ENCODE data around the gene TMEM9B. TPM values are rescaled to one million over a fixed set of nuclear protein-coding genes. Genes with fewer than 3 reads are reported as not detected.

The TMEM9B gene
- total and polyA plus RNA-seq, 8 donors, result 12.8 to 39.4 (median 19.5) TPM

DNA sequence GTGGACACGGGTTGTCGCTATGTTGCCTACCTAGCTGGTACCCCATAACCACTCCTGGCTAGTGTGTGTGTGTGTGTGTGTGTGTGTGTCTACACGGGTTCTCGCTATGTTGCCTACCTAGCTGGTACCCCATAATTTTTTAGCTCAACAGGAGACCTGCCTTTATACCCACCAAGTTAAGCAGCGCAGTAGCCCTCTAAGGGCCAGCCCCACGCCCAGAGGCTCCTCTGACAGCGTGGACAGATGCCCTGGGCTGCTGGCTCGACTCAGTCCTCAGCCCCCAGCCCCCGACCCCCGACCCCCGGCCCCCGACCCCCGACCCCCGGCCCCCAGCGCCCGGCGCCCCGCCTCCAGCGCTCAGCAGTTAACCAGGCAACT, 53.6 kb downstream of the TMEM9B start:
- Histone ChIP-seq H3K27ac (no peak overlapping the region), H3K9me3 (no peaks in the 10 kb centered on the region), H3K27me3 (no peaks in the 10 kb centered on the region), H3K4me1 (peaks cover 0 to 5% (median 3%) of the 10 kb centered on the region in 3 donors), H3K4me3 (peak overlapping the region; percentile 61 to 98 (median 74)), H3K36me3 (no peaks in the 10 kb centered on the region)
- DNase-seq (no peak), ATAC-seq (peak in 3 of 4 donors; percentile 2 to 20 (median 3)), FAIRE-seq (no peak)
- WGBS, 2 donors, result 0 to 3% methylated on average over 5 to 18 of the region's 19 CpGs
- intact Hi-C loops (cut with DNase I), result no loop called here
- TF ChIP-seq CTCF (IDR thresholded peaks at IDR 0.05), result no peak

- FAIRE-seq, result no peak
- H3K9me3 ChIP-seq, result no peaks in the 10 kb centered on the region
Measured at GRCh38 chr11:8908099-8908498, 56.1 kb downstream of the TMEM9B start.

GRCh38 chr11:8907116-8907515, 57.1 kb downstream of the TMEM9B start:
- no peaks in the 10 kb centered on the region for H3K27me3 ChIP-seq
- H3K4me3 ChIP-seq, result no peak overlapping the region
- intact Hi-C loops (cut with DNase I), result no loop called here
- FAIRE-seq (no peak), ATAC-seq (no peak), DNase-seq (no peak)
- H3K9me3 ChIP-seq, result no peaks in the 10 kb centered on the region
- no peak overlapping the region for H3K27ac ChIP-seq
- 75 to 85% methylated on average over 1 of the region's 1 CpG for WGBS, 2 donors
- TF ChIP-seq CTCF (IDR thresholded peaks at IDR 0.05), result no peak
- H3K4me1 ChIP-seq, result no peaks in the 10 kb centered on the region
- H3K36me3 ChIP-seq, result no peaks in the 10 kb centered on the region

More at GRCh38 chr11:8908099-8908498, 56.1 kb downstream of the TMEM9B start:
- no peak for TF ChIP-seq CTCF (IDR thresholded peaks at IDR 0.05)
- DNase-seq, result no peak
- no peaks in the 10 kb centered on the region for H3K27me3 ChIP-seq
- no peaks in the 10 kb centered on the region for H3K36me3 ChIP-seq
- H3K27ac ChIP-seq, result no peak overlapping the region
- ATAC-seq, result no peak
- H3K4me3 ChIP-seq, result no peak overlapping the region
- no peaks in the 10 kb centered on the region for H3K4me1 ChIP-seq
- intact Hi-C loops (cut with DNase I), result no loop called here

- no peaks in the 10 kb centered on the region for H3K27me3 ChIP-seq
- FAIRE-seq (no peak), DNase-seq (no peak), ATAC-seq (no peak)
- H3K4me1 ChIP-seq, result no peaks in the 10 kb centered on the region
- H3K4me3 ChIP-seq, result no peak overlapping the region
- H3K9me3 ChIP-seq, result no peaks in the 10 kb centered on the region
- H3K36me3 ChIP-seq, result no peaks in the 10 kb centered on the region
- no peak for TF ChIP-seq CTCF (IDR thresholded peaks at IDR 0.05)
- WGBS, 2 donors, result 73 to 87% methylated on average over 5 of the region's 5 CpGs
- no peak overlapping the region for H3K27ac ChIP-seq
- intact Hi-C loops (cut with DNase I), result no loop called here
Measured at GRCh38 chr11:8905528-8906165, 58.6 kb downstream of the TMEM9B start.

GRCh38 chr11:8899119-8899753, 65.0 kb downstream of the TMEM9B start:
- Histone ChIP-seq H3K27ac (no peak overlapping the region), H3K4me1 (no peaks in the 10 kb centered on the region), H3K9me3 (no peaks in the 10 kb centered on the region), H3K36me3 (no peaks in the 10 kb centered on the region), H3K27me3 (no peaks in the 10 kb centered on the region), H3K4me3 (no peak overlapping the region)
- TF ChIP-seq CTCF (IDR thresholded peaks at IDR 0.05), result no peak
- ATAC-seq (no peak), DNase-seq (no peak), FAIRE-seq (no peak)
- intact Hi-C loops (cut with DNase I), result no loop called here

All from pancreas (tissue), 10 donors.